GM23248 (cell line): Measurements from ENCODE around the gene C5orf47. TPM values are rescaled to one million over a fixed set of nuclear protein-coding genes. Genes with fewer than 3 reads are reported as not detected.

Experiments
- DNase-seq: peaks from one replicate; pipeline ENCODE4 v3.0.0-alpha.2; 2015
- H2AFZ ChIP-seq: fragments of 200-600 bp; sonication (generic); 2 replicates; pipeline ENCODE4 v1.6.1; 2016; ENCODE audit warnings: antibody characterized with exemption
- H3F3A ChIP-seq: fragments of 200-600 bp; sonication (generic); 2 replicates; pipeline ENCODE4 v1.6.1; 2016; ENCODE audit warnings: mild to moderate bottlenecking, antibody characterized with exemption, mixed run types; ENCODE audit not compliant: insufficient read depth
- H3K27ac ChIP-seq: fragments of 200-600 bp; sonication (generic); 2 replicates; pipeline ENCODE4 v1.5.1; 2016; ENCODE audit warnings: mild to moderate bottlenecking
- H3K27me3 ChIP-seq: fragments of 200-600 bp; sonication (generic); replicated peaks from 2 replicates; pipeline ENCODE4 v1.6.1; 2016; ENCODE audit warnings: mild to moderate bottlenecking; ENCODE audit not compliant: insufficient read depth
- H3K36me3 ChIP-seq: fragments of 200-600 bp; sonication (generic); 2 replicates; pipeline ENCODE4 v1.6.1; 2016; ENCODE audit warnings: low read depth, mild to moderate bottlenecking
- H3K4me1 ChIP-seq: fragments of 200-600 bp; sonication (generic); 2 replicates; pipeline ENCODE4 v1.6.1; 2016; ENCODE audit warnings: mild to moderate bottlenecking; ENCODE audit not compliant: insufficient read depth
- H3K4me2 ChIP-seq: fragments of 200-600 bp; sonication (generic); one replicate; pipeline ENCODE4 v1.6.1; 2016; ENCODE audit warnings: mild to moderate bottlenecking; ENCODE audit not compliant: unreplicated experiment
- H3K4me3 ChIP-seq: fragments of 200-600 bp; sonication (generic); 2 replicates; pipeline ENCODE4 v1.5.1; 2016; ENCODE audit warnings: mild to moderate bottlenecking
- H3K79me2 ChIP-seq: fragments of 200-600 bp; sonication (generic); 2 replicates; pipeline ENCODE4 v1.6.1; 2016; ENCODE audit warnings: mild to moderate bottlenecking; ENCODE audit not compliant: insufficient read depth
- H3K9ac ChIP-seq: fragments of 200-600 bp; sonication (generic); 2 replicates; pipeline ENCODE4 v1.6.1; 2016; ENCODE audit warnings: mild to moderate bottlenecking
- H3K9me2 ChIP-seq: fragments of 200-600 bp; sonication (generic); 2 replicates; pipeline ENCODE4 v1.6.1; 2016; ENCODE audit warnings: mixed run types, mild to moderate bottlenecking, moderate library complexity; ENCODE audit not compliant: insufficient read depth
- H3K9me3 ChIP-seq: fragments of 200-600 bp; sonication (generic); one replicate; pipeline ENCODE4 v1.6.1; 2017; ENCODE audit warnings: low read depth
- H4K20me1 ChIP-seq: fragments of 200-600 bp; sonication (generic); 2 replicates; pipeline ENCODE4 v1.6.0; 2016; ENCODE audit not compliant: insufficient read depth
- EZH2 ChIP-seq: fragments of 200-600 bp; sonication (generic); IDR thresholded peaks from 2 replicates; pipeline ENCODE4 v1.6.1; 2018; ENCODE audit warnings: antibody characterized with exemption, mild to moderate bottlenecking; ENCODE audit not compliant: insufficient read depth, poor library complexity, severe bottlenecking
- EZH2phosphoT487 ChIP-seq: fragments of 200-600 bp; sonication (generic); IDR thresholded peaks from 2 replicates; pipeline ENCODE4 v1.6.1; 2018; ENCODE audit warnings: antibody characterized with exemption, moderate library complexity, mild to moderate bottlenecking, low read depth; ENCODE audit not compliant: insufficient read depth
- WGBS, 2 experiments: methylation state at CpG; one replicate each; pipeline ENCODE4 v1.1.6; 2015 to 2017; ENCODE audit warnings: low lambda C conversion rate in 2 of 2, low coverage in 1 of 2; ENCODE audit errors: missing lambda C conversion rate in 2 of 2; 5-methylcytosine and 5-hydroxymethylcytosine counted together
- in situ Hi-C: fragments of 300-500 bp; cut with MboI; formaldehyde crosslinking; loops from 2 replicates; pipeline ENCODE4 v1.15.0; 2020
- polyA plus RNA-seq: library from polyadenylated mRNA; unstranded; fragments of >200 nt; fragmentation: Nextera tagmentation; extraction: Ambion mirVana; gene quantifications from 2 replicates; pipeline ENCODE4 v1.2.1, GENCODE V29; 2016
- total RNA-seq: library from RNA; depleted of rRNA; stranded (reverse); fragments of >200 nt; shearing (Covaris generic); gene quantifications from 2 replicates; pipeline ENCODE4 v1.2.3, GENCODE V29; 2014

The C5orf47 gene
- total and polyA plus RNA-seq, 2 experiments from 2014 or later, result not detected

GRCh38 chr5:173953528-173954090 lies 35.4 kb upstream of the C5orf47 start:
- Histone ChIP-seq H4K20me1 (no peaks in the 10 kb centered on the region), H3K9me2 (no peaks in the 10 kb centered on the region), H3K27me3 (no peaks in the 10 kb centered on the region), H3K27ac (0 out of 2 replicates have a peak overlapping the region, but pooled peaks have one; percentile 15), H3K36me3 (peaks cover 68% of the 10 kb centered on the region), H3F3A (peaks cover 12% of the 10 kb centered on the region; the same call in 1 of the 2 replicates), H3K79me2 (no peaks in the 10 kb centered on the region), H3K4me1 (peaks cover 8% of the 10 kb centered on the region; the same call in 1 of the 2 replicates), H3K9ac (no peak overlapping the region), H2AFZ (no peak overlapping the region), H3K4me3 (no peak overlapping the region), H3K4me2 (peak overlapping the region; percentile 17), H3K9me3 (no peaks in the 10 kb centered on the region)
- WGBS, 2 experiments, result 83 to 86% methylated on average over 5 of the region's 5 CpGs
- in situ Hi-C loops, result no loop called here
- DNase-seq, result peak; percentile 56
- TF ChIP-seq EZH2 (no peak), EZH2phosphoT487 (no peak)

- H3K4me3 ChIP-seq, result no peak overlapping the region
- H3K79me2 ChIP-seq, result no peaks in the 10 kb centered on the region
- H3K36me3 ChIP-seq, result peaks cover 61% of the 10 kb centered on the region
- H3K27ac ChIP-seq, result 0 out of 2 replicates have a peak overlapping the region, but pooled peaks have one; percentile 31
- H2AFZ ChIP-seq, result no peak overlapping the region
- H3K27me3 ChIP-seq, result no peaks in the 10 kb centered on the region
- no peaks in the 10 kb centered on the region for H3K9me3 ChIP-seq
- peak; percentile 56 for DNase-seq
- TF ChIP-seq EZH2phosphoT487 (no peak), EZH2 (no peak)
- H4K20me1 ChIP-seq, result no peaks in the 10 kb centered on the region
- H3K9ac ChIP-seq, result 0 out of 2 replicates have a peak overlapping the region, but pooled peaks have one; percentile 4
- H3K9me2 ChIP-seq, result no peaks in the 10 kb centered on the region
- peaks cover 8% of the 10 kb centered on the region; the same call in 1 of the 2 replicates for H3K4me1 ChIP-seq
- in situ Hi-C loops, result no loop called here
- 72 to 78% methylated on average over 6 of the region's 6 CpGs for WGBS, 2 experiments
- peaks cover 12% of the 10 kb centered on the region; the same call in 1 of the 2 replicates for H3F3A ChIP-seq
- H3K4me2 ChIP-seq, result no peak overlapping the region
Observed at GRCh38 chr5:173954671-173955521, 34.1 kb upstream of the C5orf47 start.

- no peaks in the 10 kb centered on the region for H3K9me3 ChIP-seq
- no peak overlapping the region for H3K27ac ChIP-seq
- no peaks in the 10 kb centered on the region for H3K27me3 ChIP-seq
- no peaks in the 10 kb centered on the region for H3K79me2 ChIP-seq
- H3K36me3 ChIP-seq, result peaks cover 8% of the 10 kb centered on the region; the same call in 1 of the 2 replicates
- H3F3A ChIP-seq, result peaks cover 27% of the 10 kb centered on the region
- TF ChIP-seq EZH2 (no peak), EZH2phosphoT487 (no peak)
- no peak for DNase-seq
- no peak overlapping the region for H3K4me3 ChIP-seq
- no peaks in the 10 kb centered on the region for H3K9me2 ChIP-seq
- H3K4me1 ChIP-seq, result peaks cover 14% of the 10 kb centered on the region
- H2AFZ ChIP-seq, result no peak overlapping the region
- in situ Hi-C loops, result no loop called here
- no peaks in the 10 kb centered on the region for H4K20me1 ChIP-seq
- H3K4me2 ChIP-seq, result no peak overlapping the region
- no peak overlapping the region for H3K9ac ChIP-seq
- WGBS, 2 experiments, result 98 to 99% methylated on average over 2 of the region's 2 CpGs
Observed at GRCh38 chr5:173960986-173961385, 28.0 kb upstream of the C5orf47 start.

- Histone ChIP-seq H3F3A (peaks cover 27% of the 10 kb centered on the region), H2AFZ (no peak overlapping the region), H3K79me2 (no peaks in the 10 kb centered on the region), H3K4me2 (no peak overlapping the region), H3K9ac (no peak overlapping the region), H3K9me2 (no peaks in the 10 kb centered on the region), H3K36me3 (peaks cover 7% of the 10 kb centered on the region; the same call in 1 of the 2 replicates), H4K20me1 (no peaks in the 10 kb centered on the region), H3K4me3 (no peak overlapping the region), H3K27me3 (no peaks in the 10 kb centered on the region), H3K4me1 (peaks cover 14% of the 10 kb centered on the region), H3K27ac (no peak overlapping the region), H3K9me3 (no peaks in the 10 kb centered on the region)
- in situ Hi-C loops, result no loop called here
- DNase-seq, result no peak
- no peak for TF ChIP-seq EZH2
- TF ChIP-seq EZH2phosphoT487, result no peak
- WGBS, 2 experiments, result 89 to 96% methylated on average over 1 of the region's 1 CpG
Observed at GRCh38 chr5:173961418-173961817, 27.6 kb upstream of the C5orf47 start.
